ACC112 (cell line): Measurements from ENCODE around the gene THAP2.
"Not testable (repeated sequence)": the region's sequence is repeated elsewhere in the genome, so short reads cannot be mapped to it uniquely, and the experiment has no call there.

Source experiments
- H2AFZ ChIP-seq: fragments of 200-600 bp; sonication (generic); one replicate; pipeline ENCODE4 v1.6.0; 2017; ENCODE audit warnings: antibody characterized with exemption, low read length; ENCODE audit not compliant: unreplicated experiment
- H3K27ac ChIP-seq: fragments of 200-600 bp; sonication (generic); 2 replicates; pipeline ENCODE4 v1.5.1; 2014; ENCODE audit warnings: low read depth, mild to moderate bottlenecking, antibody characterized with exemption, low read length, moderate library complexity
- H3K27me3 ChIP-seq: fragments of 200-600 bp; sonication (generic); 2 replicates; pipeline ENCODE4 v1.6.1; 2014; ENCODE audit warnings: mild to moderate bottlenecking, antibody characterized with exemption, low read length, moderate library complexity, mixed read lengths; ENCODE audit not compliant: insufficient read depth
- H3K36me3 ChIP-seq: fragments of 200-600 bp; sonication (generic); 2 replicates; pipeline ENCODE4 v1.6.1; 2016; ENCODE audit warnings: mild to moderate bottlenecking, antibody characterized with exemption, low read length, moderate library complexity, mixed read lengths; ENCODE audit not compliant: insufficient read depth
- H3K4me1 ChIP-seq: fragments of 200-600 bp; sonication (generic); one replicate; pipeline ENCODE4 v1.6.1; 2016; ENCODE audit warnings: low read length, mixed read lengths; ENCODE audit not compliant: insufficient read depth, unreplicated experiment, control insufficient read depth
- H3K4me3 ChIP-seq: fragments of 200-600 bp; sonication (generic); 2 replicates; pipeline ENCODE4 v1.5.1; 2014; ENCODE audit warnings: mild to moderate bottlenecking, low read depth, low read length
- H3K79me2 ChIP-seq: fragments of 200-600 bp; sonication (generic); one replicate; pipeline ENCODE4 v1.6.0; 2016; ENCODE audit warnings: low read length; ENCODE audit not compliant: control insufficient read depth, unreplicated experiment, insufficient read depth

THAP2 gene

DNA sequence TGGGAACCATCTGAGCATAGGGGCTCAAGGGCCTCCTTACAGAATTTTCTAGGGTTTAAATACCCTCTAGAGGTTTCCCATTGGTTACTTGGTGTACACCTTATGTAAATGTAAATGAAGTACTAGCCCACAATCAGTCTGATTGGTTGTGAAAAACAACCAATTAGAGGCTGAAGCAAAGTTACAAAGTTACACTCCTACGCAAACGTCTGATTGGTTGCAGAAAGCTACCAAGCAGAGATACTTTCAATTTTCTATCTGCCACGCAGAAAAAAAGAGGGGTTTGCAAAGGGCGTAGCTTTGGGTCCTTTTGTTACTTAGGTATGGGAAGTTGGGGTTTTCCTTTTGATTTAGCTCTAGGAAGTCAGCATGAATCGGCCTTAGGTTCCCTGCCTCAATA, 20.0 kb downstream of the THAP2 start:
- no peaks in the 10 kb centered on the region for H3K27me3 ChIP-seq
- H2AFZ ChIP-seq = peak overlapping the region; percentile 18
- H3K36me3 ChIP-seq = no peaks in the 10 kb centered on the region
- H3K79me2 ChIP-seq = peaks cover 9% of the 10 kb centered on the region
- peaks cover 10% of the 10 kb centered on the region for H3K4me1 ChIP-seq
- no peak overlapping the region for H3K27ac ChIP-seq
- H3K4me3 ChIP-seq = peak overlapping the region; percentile 78

DNA sequence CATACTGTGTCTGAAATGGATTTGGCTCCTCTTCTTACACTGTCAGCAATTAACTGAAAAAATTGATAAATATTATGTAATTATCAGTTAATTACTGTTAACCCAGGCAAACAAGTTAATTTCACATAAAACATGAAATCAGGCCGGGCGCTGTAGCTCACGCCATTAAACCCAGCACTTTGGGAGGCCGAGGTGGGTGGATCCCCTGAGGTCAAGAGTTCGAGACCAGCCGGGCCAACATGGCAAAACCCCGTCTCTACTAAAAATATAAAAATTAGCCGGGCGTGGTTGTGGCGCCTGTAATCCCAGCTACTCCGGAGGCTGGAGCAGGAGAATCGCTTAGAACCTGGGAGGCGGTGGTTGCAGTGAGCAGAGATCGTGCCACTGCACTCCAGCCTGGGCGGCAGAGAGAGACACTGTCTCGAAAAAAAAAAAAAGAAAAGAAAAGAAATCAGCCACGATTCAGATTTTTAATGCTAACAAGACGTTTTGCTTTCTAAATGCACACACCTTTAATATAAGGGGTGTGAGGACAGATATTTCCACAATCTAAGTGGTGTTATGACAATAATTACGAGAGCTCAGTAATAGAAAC, 21.3 kb downstream of the THAP2 start:
- peaks cover 9% of the 10 kb centered on the region for H3K79me2 ChIP-seq
- peaks cover 10% of the 10 kb centered on the region for H3K4me1 ChIP-seq
- H3K27ac ChIP-seq = peak overlapping the region; percentile 59
- peak overlapping the region; percentile 78 for H3K4me3 ChIP-seq
- H3K36me3 ChIP-seq = no peaks in the 10 kb centered on the region
- H2AFZ ChIP-seq = peak overlapping the region; percentile 35
- no peaks in the 10 kb centered on the region for H3K27me3 ChIP-seq

DNA sequence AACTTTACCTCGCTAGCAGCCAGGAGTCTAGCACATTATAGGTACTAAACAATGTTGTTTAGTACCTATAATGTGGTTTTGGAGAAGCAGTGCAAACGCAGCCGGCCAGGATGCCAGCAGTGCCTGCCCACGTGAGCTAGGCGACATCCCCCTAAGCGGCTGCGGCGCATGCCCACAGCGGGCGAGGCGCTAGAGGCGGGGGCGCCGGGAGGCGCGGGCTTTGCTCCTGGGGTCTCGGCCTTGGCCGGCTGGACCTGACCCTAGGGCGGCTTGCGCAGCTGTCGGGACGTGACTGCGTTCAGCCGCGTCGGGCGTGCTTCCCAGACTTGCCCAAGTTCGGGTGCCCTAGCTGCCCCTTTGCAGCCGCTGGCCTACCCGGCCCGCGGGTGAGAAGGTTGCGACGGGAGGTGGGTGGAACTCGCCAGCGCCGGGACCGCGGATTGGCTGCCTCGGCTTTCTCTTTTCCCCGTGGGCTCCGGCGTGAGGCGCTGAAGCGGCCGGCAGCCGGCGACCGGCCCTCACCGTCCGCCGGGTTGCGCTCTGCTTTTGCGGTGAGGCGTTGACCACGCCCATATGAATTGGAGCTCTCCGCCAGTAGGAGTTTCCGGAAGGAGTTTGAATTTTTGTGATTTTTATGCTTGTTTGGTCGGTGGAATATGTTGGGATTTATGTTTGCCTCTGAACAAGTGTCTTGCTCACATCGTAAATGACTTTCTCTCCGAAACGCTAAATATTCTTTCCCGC, 22.0 kb downstream of the THAP2 start, which contains the start of gene TMEM19:
TMEM19 (plus strand) TSS at position 169 of the 744 bp plus-strand sequence. CDS start 599 bp downstream, outside the sequence.
- Histone ChIP-seq H3K4me3 (peak within 1 kb of the TSS; percentile 78), H3K27ac (peak within 1 kb of the TSS; percentile 59), H3K4me1 (peaks cover 10% of the 10 kb centered on the region), H3K36me3 (no peaks in the 10 kb centered on the region), H3K79me2 (peaks cover 9% of the 10 kb centered on the region), H3K27me3 (no peaks in the 10 kb centered on the region), H2AFZ (peak within 1 kb of the TSS; percentile 90)

DNA sequence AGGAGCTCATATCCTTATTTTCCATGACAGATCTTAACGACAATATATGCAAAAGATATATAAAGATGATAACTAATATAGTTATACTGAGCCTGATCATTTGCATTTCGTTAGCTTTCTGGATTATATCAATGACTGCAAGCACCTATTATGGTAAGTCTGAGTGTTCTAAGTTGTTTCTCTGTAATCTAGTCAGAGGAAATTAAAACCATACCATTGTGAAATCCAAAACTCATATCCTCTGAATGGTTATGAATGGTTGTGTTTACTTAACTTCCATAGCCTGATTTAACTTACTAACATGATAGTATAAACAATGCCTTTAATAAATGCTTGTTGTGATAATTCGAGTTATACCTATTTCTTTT, 22.5 kb downstream of the THAP2 start:
- Histone ChIP-seq H3K4me1 (peaks cover 10% of the 10 kb centered on the region), H3K27me3 (no peaks in the 10 kb centered on the region), H3K4me3 (peak overlapping the region; percentile 78), H2AFZ (peak overlapping the region; percentile 90), H3K27ac (peak overlapping the region; percentile 59), H3K36me3 (no peaks in the 10 kb centered on the region), H3K79me2 (peaks cover 9% of the 10 kb centered on the region)

DNA sequence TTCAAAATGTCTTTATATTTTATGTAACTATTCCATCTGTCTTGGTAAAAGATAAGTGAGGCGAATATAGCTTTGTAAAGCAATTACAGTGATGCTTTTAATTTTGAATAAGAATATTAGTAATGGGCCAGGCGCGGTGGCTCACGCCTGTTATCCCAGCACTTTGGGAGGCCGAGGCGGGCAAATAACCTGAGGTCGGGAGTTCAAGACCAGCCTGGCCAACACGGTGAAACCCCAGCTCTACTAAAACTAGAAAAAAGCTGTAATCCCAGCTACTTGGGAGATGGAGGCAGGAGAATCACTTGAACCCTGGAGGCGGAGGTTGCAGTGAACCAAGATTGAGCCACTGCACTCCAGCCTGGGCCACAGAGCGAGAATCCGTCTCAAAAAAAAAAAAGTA, 23.1 kb downstream of the THAP2 start:
- not testable (repeated sequence) for H3K27ac ChIP-seq, H3K79me2 ChIP-seq, H3K27me3 ChIP-seq, H2AFZ ChIP-seq, H3K36me3 ChIP-seq
- Histone ChIP-seq H3K4me1 (peaks cover 10% of the 10 kb centered on the region), H3K4me3 (peak overlapping the region; percentile 78)

DNA sequence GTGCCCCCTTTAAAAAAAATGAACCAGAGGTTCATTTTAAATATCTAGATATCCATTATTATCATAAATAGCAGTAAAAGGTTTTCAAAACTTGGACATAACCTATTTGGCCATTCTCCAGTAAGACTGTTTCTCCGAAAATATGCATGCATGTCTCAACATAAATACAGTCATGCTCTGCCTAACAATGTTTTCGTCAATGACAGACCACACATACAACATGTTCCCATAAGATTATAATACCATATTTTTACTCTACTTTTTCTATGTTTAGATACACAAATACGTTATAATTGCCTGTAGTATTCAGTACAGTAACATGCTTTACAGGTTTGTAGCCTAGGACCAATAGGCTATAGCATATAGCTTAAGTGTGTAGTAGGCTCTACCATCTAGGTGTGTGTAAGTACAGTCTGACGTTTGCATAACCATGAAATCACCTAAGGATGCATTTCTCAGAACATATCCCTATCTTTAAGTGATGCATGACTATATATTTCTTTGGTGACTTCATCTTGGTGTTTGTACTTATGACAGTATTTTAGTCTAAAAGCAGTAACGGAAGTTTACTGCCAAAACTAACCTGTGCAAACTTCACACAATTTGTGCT, 25.0 kb downstream of the THAP2 start:
- Histone ChIP-seq H3K27me3 (no peaks in the 10 kb centered on the region), H3K4me3 (no peak overlapping the region), H3K79me2 (peaks cover 9% of the 10 kb centered on the region), H2AFZ (no peak overlapping the region), H3K36me3 (no peaks in the 10 kb centered on the region), H3K27ac (no peak overlapping the region), H3K4me1 (peaks cover 10% of the 10 kb centered on the region)

DNA sequence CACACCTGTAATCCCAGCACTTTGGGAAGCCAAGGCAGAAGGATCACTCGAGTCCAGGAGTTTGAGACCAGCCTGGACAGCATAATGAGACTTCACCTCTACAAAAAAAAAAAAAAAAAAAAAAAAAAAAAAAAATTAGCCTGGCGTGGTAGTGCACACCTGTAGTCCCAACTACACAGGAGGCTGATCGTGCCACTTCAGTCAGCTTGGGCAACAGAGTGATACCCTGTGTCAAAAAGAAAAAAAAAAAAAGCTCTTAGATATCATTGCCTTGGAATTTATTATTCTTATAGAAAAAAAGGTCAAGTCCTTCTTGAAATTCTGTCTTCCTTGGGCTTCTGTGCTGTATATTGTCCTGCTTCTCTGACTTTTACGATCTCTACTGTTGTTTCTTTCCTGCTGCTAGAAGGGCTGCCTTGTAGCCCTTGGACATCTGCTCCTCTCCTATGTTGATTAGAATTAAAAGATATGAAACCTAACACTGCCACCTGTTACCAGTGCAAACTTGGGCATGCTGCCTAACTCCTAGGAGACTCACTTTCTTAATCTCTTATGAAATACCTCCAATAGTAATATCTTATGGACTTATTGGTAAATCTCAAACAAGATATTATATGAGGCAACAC, 27.5 kb downstream of the THAP2 start:
- Histone ChIP-seq H3K27ac (no peak overlapping the region), H2AFZ (no peak overlapping the region), H3K79me2 (peaks cover 9% of the 10 kb centered on the region), H3K36me3 (no peaks in the 10 kb centered on the region), H3K4me1 (peaks cover 4% of the 10 kb centered on the region), H3K27me3 (no peaks in the 10 kb centered on the region), H3K4me3 (no peak overlapping the region)

DNA sequence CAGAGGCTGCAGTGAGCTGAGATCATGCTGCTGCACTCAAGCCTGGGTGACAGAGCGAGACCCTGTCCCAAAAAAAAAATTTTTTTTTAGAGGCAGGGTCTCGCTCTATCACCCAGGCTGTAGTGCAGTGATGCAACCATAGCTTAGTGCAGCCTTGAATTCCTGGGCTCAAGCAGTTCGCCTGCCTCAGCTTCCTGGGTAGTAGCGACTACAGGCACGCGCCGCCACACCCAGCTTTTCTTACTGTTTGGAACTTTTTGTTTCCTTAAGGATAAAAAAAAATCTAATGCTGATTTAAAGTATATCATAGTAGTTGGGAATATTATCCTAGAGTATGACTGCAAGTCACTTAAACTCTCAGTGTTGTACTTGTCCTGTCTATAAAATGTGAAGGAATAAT, 29.0 kb downstream of the THAP2 start:
- no peak overlapping the region for H3K27ac ChIP-seq
- H3K27me3 ChIP-seq = no peaks in the 10 kb centered on the region
- H3K36me3 ChIP-seq = no peaks in the 10 kb centered on the region; the same call in 1 of the 2 replicates
- H3K79me2 ChIP-seq = no peaks in the 10 kb centered on the region
- H2AFZ ChIP-seq = no peak overlapping the region
- H3K4me1 ChIP-seq = no peaks in the 10 kb centered on the region
- no peak overlapping the region for H3K4me3 ChIP-seq

DNA sequence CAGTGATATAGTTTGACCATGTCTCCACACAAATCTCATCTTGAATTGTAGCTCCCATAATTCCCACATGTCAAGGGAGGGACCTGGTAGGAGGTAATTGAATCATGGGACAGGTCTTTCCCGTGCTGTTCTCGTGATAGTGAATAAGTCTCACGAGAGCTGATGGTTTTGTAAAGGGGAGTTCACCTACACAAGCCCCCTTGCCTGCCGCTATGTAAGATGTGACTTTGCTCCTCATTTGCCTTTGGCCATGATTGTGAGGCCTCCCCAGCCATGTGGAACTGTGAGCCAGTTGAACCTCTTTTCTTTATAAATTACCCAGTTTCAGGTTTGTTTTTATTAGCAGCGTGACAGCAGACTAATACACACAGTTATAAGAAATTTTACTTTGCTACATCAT, 29.6 kb downstream of the THAP2 start:
- not testable (repeated sequence) for H3K27me3 ChIP-seq, H3K79me2 ChIP-seq

DNA sequence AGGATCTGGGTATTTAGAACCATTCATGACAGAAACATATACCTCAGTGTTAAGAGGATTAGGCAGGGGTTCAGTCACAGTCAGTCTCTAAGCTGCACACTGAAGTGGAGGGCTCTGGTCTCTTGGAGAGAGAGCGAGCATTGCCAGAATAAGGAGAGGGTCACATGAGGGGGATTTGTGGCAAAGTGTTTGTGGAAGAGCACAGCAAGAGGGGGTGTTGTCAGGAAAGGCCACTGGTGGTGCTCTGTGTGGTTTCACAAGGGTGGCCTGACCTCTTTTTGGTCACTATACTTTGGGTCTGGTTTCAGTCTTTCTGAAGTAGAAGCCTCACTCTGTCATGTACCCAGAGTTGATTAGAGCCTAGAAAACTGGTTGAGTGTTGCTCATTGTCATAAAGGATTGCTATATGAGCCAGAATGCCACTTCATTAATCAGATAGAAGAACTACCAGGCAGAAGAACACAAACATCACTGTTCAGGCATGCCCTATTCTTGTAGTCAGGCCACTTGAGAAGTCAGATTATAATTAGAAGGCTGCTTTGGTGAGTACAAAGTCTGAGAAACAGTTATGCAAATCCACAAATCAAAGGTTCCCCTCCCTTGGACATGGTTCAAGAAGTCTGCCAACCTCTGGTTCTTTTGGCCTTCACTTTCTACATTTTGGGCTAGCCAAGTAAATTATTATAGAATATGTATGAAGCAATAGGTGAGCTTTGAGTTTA, 30.2 kb downstream of the THAP2 start:
- H3K36me3 ChIP-seq = no peaks in the 10 kb centered on the region; the same call in 1 of the 2 replicates
- no peaks in the 10 kb centered on the region for H3K79me2 ChIP-seq
- no peak overlapping the region for H2AFZ ChIP-seq

More for the DNA sequence above, 29.6 kb downstream of the THAP2 start:
- not testable (repeated sequence) for H3K36me3 ChIP-seq, H2AFZ ChIP-seq, H3K27ac ChIP-seq, H3K4me1 ChIP-seq, H3K4me3 ChIP-seq

More for the DNA sequence above, 30.2 kb downstream of the THAP2 start:
- H3K27ac ChIP-seq = no peak overlapping the region
- no peaks in the 10 kb centered on the region for H3K27me3 ChIP-seq
- no peak overlapping the region for H3K4me3 ChIP-seq
- no peaks in the 10 kb centered on the region for H3K4me1 ChIP-seq
